GM21447 (cell line): ENCODE data around the gene SETD1A.

Experiments
- ATAC-seq: cut with Tn5 transposase; IDR thresholded peaks from one replicate; pipeline ENCODE4 v1.9.1; 2021; ENCODE audit not compliant: unreplicated experiment

The SETD1A gene

GRCh38 chr16:30957456-30958174 is at the start of gene SETD1A:
TSS of gene SETD1A (plus strand) at chr16:30957754. CDS start at chr16:30958732, 978 bp downstream.
- ATAC-seq, result peak; percentile 72

- ATAC-seq, result no peak
These were observed 47.0 kb upstream of the SETD1A start for GRCh38 chr16:30910427-30911029.

GRCh38 chr16:30912794-30913412 is 44.7 kb upstream of the SETD1A start:
- no peak for ATAC-seq

- no peak for ATAC-seq
These were observed 42.7 kb upstream of the SETD1A start for GRCh38 chr16:30914830-30915229.

GRCh38 chr16:30918614-30919013 is 38.9 kb upstream of the SETD1A start:
- no peak for ATAC-seq

GRCh38 chr16:30920891-30921290 is 36.7 kb upstream of the SETD1A start:
- no peak for ATAC-seq

GRCh38 chr16:30921459-30921747 is 36.2 kb upstream of the SETD1A start:
- ATAC-seq, result no peak

- ATAC-seq, result peak; percentile 1
These were observed 35.7 kb upstream of the SETD1A start for GRCh38 chr16:30921748-30922419.

GRCh38 chr16:30922420-30922959 is 35.1 kb upstream of the SETD1A start:
- ATAC-seq, result peak; percentile 71

GRCh38 chr16:30922960-30923535 is 34.5 kb upstream of the SETD1A start:
- ATAC-seq, result peak; percentile 64

GRCh38 chr16:30923554-30924075 is 33.9 kb upstream of the SETD1A start, which contains the start of gene FBXL19:
TSS of gene FBXL19 (plus strand) at chr16:30923572. CDS start at chr16:30925755, 2,183 bp downstream.
- ATAC-seq, result no peak

- ATAC-seq, result no peak
These were observed 33.3 kb upstream of the SETD1A start for GRCh38 chr16:30924076-30924912.

- no peak for ATAC-seq
These were observed 32.5 kb upstream of the SETD1A start for GRCh38 chr16:30924913-30925631.

GRCh38 chr16:30925632-30925987 is 31.9 kb upstream of the SETD1A start:
- ATAC-seq, result no peak

- no peak for ATAC-seq
These were observed 31.4 kb upstream of the SETD1A start for GRCh38 chr16:30925995-30926811.

- no peak for ATAC-seq
These were observed 30.4 kb upstream of the SETD1A start for GRCh38 chr16:30926937-30927788.

- ATAC-seq, result no peak
These were observed 29.7 kb upstream of the SETD1A start for GRCh38 chr16:30927789-30928378.
